Activated naive CD4-positive, alpha-beta T cell (primary cell): ENCODE data around the gene MAPKAPK2.

Source experiments
- DNase-seq, 4 experiments: peaks; one replicate each; lab custom pipeline; 2025; lab: John Stamatoyannopoulos, UW

The MAPKAPK2 gene

GRCh38 chr1:206683313-206683712 is 1.4 kb upstream of the MAPKAPK2 start:
- no peak for DNase-seq

GRCh38 chr1:206684003-206684402 is 702 bp upstream of the MAPKAPK2 start:
- no peak for DNase-seq

GRCh38 chr1:206685334-206685768 is 646 bp downstream of the MAPKAPK2 start:
- no peak for DNase-seq

- DNase-seq, result no peak
These were observed 1.2 kb downstream of the MAPKAPK2 start for GRCh38 chr1:206685769-206686477.

GRCh38 chr1:206686478-206687249 is 2.0 kb downstream of the MAPKAPK2 start:
- DNase-seq, result no peak

GRCh38 chr1:206687251-206687914 is 2.7 kb downstream of the MAPKAPK2 start:
- DNase-seq, result no peak

GRCh38 chr1:206687915-206688442 is 3.3 kb downstream of the MAPKAPK2 start:
- no peak for DNase-seq

GRCh38 chr1:206690516-206690915 is 5.8 kb downstream of the MAPKAPK2 start:
- DNase-seq, result no peak

- DNase-seq, result no peak
These were observed 6.9 kb downstream of the MAPKAPK2 start for GRCh38 chr1:206691604-206692003.

GRCh38 chr1:206693029-206693428 is 8.3 kb downstream of the MAPKAPK2 start:
- DNase-seq, result no peak

- no peak for DNase-seq
These were observed 8.9 kb downstream of the MAPKAPK2 start for GRCh38 chr1:206693592-206693991.

- no peak for DNase-seq
These were observed 9.7 kb downstream of the MAPKAPK2 start for GRCh38 chr1:206694171-206695124.

- DNase-seq, result no peak
These were observed 11.0 kb downstream of the MAPKAPK2 start for GRCh38 chr1:206695733-206696132.

- no peak for DNase-seq
These were observed 12.3 kb downstream of the MAPKAPK2 start for GRCh38 chr1:206696812-206697585.

GRCh38 chr1:206698011-206698410 is 13.3 kb downstream of the MAPKAPK2 start:
- no peak for DNase-seq

- DNase-seq, result no peak
These were observed 14.4 kb downstream of the MAPKAPK2 start for GRCh38 chr1:206699000-206699586.

- no peak for DNase-seq
These were observed 14.9 kb downstream of the MAPKAPK2 start for GRCh38 chr1:206699626-206700025.

- DNase-seq, result no peak
These were observed 15.8 kb downstream of the MAPKAPK2 start for GRCh38 chr1:206700445-206701036.

- DNase-seq, result no peak
These were observed 17.6 kb downstream of the MAPKAPK2 start for GRCh38 chr1:206702260-206702659.

GRCh38 chr1:206702803-206703202 is 18.1 kb downstream of the MAPKAPK2 start:
- DNase-seq, result no peak
